NCI-H1092 treated with DMSO at 0.1 percent for 48 hours (cell line): ENCODE results near the gene KCTD16.

Experiments used
- DNase-seq: peaks from one replicate; lab custom pipeline; 2025; lab: John Stamatoyannopoulos, UW

Gene KCTD16

GRCh38 chr5:144289277-144289676 lies 118.6 kb downstream of the KCTD16 start:
- no peak for DNase-seq

GRCh38 chr5:144292029-144292428 lies 121.4 kb downstream of the KCTD16 start:
- no peak for DNase-seq

GRCh38 chr5:144295284-144295683 lies 124.6 kb downstream of the KCTD16 start:
- no peak for DNase-seq

GRCh38 chr5:144297081-144297480 lies 126.4 kb downstream of the KCTD16 start:
- DNase-seq = no peak

- no peak for DNase-seq
Measured at GRCh38 chr5:144298658-144299057, 128.0 kb downstream of the KCTD16 start.

- DNase-seq = no peak
Measured at GRCh38 chr5:144304688-144305087, 134.0 kb downstream of the KCTD16 start.

- no peak for DNase-seq
Measured at GRCh38 chr5:144307736-144308135, 137.1 kb downstream of the KCTD16 start.

- DNase-seq = no peak
Measured at GRCh38 chr5:144308174-144308573, 137.5 kb downstream of the KCTD16 start.

- DNase-seq = no peak
Measured at GRCh38 chr5:144308906-144309670, 138.4 kb downstream of the KCTD16 start.

GRCh38 chr5:144310621-144311020 lies 139.9 kb downstream of the KCTD16 start:
- DNase-seq = no peak

GRCh38 chr5:144313147-144313726 lies 142.6 kb downstream of the KCTD16 start:
- DNase-seq = peak; percentile 44

GRCh38 chr5:144315026-144315425 lies 144.4 kb downstream of the KCTD16 start:
- no peak for DNase-seq

- DNase-seq = peak; percentile 24
Measured at GRCh38 chr5:144315994-144316634, 145.4 kb downstream of the KCTD16 start.

- no peak for DNase-seq
Measured at GRCh38 chr5:144318011-144318410, 147.3 kb downstream of the KCTD16 start.

- no peak for DNase-seq
Measured at GRCh38 chr5:144318460-144318859, 147.8 kb downstream of the KCTD16 start.

- DNase-seq = no peak
Measured at GRCh38 chr5:144323181-144323580, 152.5 kb downstream of the KCTD16 start.

GRCh38 chr5:144325532-144325931 lies 154.9 kb downstream of the KCTD16 start:
- no peak for DNase-seq

- DNase-seq = peak; percentile 79
Measured at GRCh38 chr5:144328494-144328893, 157.8 kb downstream of the KCTD16 start.

GRCh38 chr5:144328980-144329379 lies 158.3 kb downstream of the KCTD16 start:
- DNase-seq = peak; percentile 61

GRCh38 chr5:144329681-144330080 lies 159.0 kb downstream of the KCTD16 start:
- DNase-seq = no peak

- no peak for DNase-seq
Measured at GRCh38 chr5:144331361-144331760, 160.7 kb downstream of the KCTD16 start.

- DNase-seq = peak; percentile 22
Measured at GRCh38 chr5:144332265-144332664, 161.6 kb downstream of the KCTD16 start.

GRCh38 chr5:144333336-144333920 lies 162.8 kb downstream of the KCTD16 start:
- DNase-seq = peak; percentile 18
